HG03460 (cell line): Measurements from ENCODE around the gene SERP1.

Source experiments
- ATAC-seq: cut with Tn5 transposase; IDR thresholded peaks from one replicate; pipeline ENCODE4 v1.9.1; 2021; ENCODE audit not compliant: unreplicated experiment

Gene SERP1

GRCh38 chr3:150494411-150494977 is 51.8 kb downstream of the SERP1 start:
- ATAC-seq = no peak
